ENCODE data around the gene IGIP. TPM values are rescaled to one million over a fixed set of nuclear protein-coding genes. Genes with fewer than 3 reads are reported as not detected.

The IGIP gene
- total and polyA plus RNA-seq, 4 donors = 2.3 to 11.8 (median 3.7) TPM

DNA sequence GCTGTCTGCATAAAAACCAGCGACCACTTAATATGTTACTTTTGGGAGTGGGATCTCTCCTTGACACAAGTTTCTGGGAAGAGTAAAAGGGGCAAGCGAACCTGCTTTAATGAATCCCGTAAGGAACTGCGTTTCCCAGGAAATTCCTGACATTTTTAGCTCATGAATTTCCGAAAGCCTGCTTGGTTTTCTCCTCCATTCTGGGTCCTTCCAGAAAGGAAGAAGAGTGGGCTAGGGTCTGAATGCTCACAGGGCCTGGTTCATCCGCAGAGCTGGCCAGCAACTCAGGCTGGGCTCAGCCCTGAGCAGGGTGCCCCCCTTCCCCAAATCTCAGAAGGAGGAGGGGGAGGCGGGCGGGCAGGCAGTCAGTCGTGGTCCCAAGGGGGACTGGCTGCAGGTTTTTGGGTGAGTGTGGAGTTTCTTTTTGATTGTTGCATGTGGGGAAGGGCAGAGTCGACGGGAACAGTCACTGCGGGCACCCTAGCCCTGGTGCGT is 13.0 kb upstream of the IGIP start:
- H3K9ac ChIP-seq (ENCODE audit: low read depth in 1 of 2, low read length in 2 of 2) = peak overlapping the region in 1 of 2 donors; percentile 54
- peak overlapping the region in 1 of 3 donors; percentile 99 for H3K4me3 ChIP-seq (ENCODE audit: low read depth in 1 of 3, low read length in 3 of 3)
- no peaks in the 10 kb centered on the region for H3K27me3 ChIP-seq (ENCODE audit: control insufficient read depth in 4 of 4, insufficient read depth in 4 of 4, low read length in 3 of 4)
- 40% methylated on average over 13 of the region's 13 CpGs for WGBS
- no peak for TF ChIP-seq EGR1 (IDR thresholded peaks at IDR 0.05; ENCODE audit: low read depth in 2 of 2)
- TF ChIP-seq HNF4G (IDR thresholded peaks at IDR 0.05) = no peak
- no peak for TF ChIP-seq FOXA2 (IDR thresholded peaks at IDR 0.05)
- TF ChIP-seq, protein P1, sequence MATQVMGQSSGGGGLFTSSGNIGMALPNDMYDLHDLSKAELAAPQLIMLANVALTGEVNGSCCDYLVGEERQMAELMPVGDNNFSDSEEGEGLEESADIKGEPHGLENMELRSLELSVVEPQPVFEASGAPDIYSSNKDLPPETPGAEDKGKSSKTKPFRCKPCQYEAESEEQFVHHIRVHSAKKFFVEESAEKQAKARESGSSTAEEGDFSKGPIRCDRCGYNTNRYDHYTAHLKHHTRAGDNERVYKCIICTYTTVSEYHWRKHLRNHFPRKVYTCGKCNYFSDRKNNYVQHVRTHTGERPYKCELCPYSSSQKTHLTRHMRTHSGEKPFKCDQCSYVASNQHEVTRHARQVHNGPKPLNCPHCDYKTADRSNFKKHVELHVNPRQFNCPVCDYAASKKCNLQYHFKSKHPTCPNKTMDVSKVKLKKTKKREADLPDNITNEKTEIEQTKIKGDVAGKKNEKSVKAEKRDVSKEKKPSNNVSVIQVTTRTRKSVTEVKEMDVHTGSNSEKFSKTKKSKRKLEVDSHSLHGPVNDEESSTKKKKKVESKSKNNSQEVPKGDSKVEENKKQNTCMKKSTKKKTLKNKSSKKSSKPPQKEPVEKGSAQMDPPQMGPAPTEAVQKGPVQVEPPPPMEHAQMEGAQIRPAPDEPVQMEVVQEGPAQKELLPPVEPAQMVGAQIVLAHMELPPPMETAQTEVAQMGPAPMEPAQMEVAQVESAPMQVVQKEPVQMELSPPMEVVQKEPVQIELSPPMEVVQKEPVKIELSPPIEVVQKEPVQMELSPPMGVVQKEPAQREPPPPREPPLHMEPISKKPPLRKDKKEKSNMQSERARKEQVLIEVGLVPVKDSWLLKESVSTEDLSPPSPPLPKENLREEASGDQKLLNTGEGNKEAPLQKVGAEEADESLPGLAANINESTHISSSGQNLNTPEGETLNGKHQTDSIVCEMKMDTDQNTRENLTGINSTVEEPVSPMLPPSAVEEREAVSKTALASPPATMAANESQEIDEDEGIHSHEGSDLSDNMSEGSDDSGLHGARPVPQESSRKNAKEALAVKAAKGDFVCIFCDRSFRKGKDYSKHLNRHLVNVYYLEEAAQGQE (IDR thresholded peaks at IDR 0.05) = no peak
- no peak for TF ChIP-seq RAD21 (IDR thresholded peaks at IDR 0.05)
- TF ChIP-seq JUND (IDR thresholded peaks at IDR 0.05) = no peak
- TF ChIP-seq TAF1 (conservative IDR thresholded peaks at IDR 0.05) = no peak
- no peak for TF ChIP-seq RXRA (IDR thresholded peaks at IDR 0.05)
- TF ChIP-seq, protein P2, sequence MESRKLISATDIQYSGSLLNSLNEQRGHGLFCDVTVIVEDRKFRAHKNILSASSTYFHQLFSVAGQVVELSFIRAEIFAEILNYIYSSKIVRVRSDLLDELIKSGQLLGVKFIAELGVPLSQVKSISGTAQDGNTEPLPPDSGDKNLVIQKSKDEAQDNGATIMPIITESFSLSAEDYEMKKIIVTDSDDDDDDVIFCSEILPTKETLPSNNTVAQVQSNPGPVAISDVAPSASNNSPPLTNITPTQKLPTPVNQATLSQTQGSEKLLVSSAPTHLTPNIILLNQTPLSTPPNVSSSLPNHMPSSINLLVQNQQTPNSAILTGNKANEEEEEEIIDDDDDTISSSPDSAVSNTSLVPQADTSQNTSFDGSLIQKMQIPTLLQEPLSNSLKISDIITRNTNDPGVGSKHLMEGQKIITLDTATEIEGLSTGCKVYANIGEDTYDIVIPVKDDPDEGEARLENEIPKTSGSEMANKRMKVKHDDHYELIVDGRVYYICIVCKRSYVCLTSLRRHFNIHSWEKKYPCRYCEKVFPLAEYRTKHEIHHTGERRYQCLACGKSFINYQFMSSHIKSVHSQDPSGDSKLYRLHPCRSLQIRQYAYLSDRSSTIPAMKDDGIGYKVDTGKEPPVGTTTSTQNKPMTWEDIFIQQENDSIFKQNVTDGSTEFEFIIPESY (IDR thresholded peaks at IDR 0.05) = no peak
- TF ChIP-seq NR2F2 (IDR thresholded peaks at IDR 0.05) = no peak
- TF ChIP-seq YY1 (IDR thresholded peaks at IDR 0.05) = no peak
- TF ChIP-seq, protein P3, sequence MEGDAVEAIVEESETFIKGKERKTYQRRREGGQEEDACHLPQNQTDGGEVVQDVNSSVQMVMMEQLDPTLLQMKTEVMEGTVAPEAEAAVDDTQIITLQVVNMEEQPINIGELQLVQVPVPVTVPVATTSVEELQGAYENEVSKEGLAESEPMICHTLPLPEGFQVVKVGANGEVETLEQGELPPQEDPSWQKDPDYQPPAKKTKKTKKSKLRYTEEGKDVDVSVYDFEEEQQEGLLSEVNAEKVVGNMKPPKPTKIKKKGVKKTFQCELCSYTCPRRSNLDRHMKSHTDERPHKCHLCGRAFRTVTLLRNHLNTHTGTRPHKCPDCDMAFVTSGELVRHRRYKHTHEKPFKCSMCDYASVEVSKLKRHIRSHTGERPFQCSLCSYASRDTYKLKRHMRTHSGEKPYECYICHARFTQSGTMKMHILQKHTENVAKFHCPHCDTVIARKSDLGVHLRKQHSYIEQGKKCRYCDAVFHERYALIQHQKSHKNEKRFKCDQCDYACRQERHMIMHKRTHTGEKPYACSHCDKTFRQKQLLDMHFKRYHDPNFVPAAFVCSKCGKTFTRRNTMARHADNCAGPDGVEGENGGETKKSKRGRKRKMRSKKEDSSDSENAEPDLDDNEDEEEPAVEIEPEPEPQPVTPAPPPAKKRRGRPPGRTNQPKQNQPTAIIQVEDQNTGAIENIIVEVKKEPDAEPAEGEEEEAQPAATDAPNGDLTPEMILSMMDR (IDR thresholded peaks at IDR 0.05; ENCODE audit: low read depth, low read length, missing input control) = no peak
- TF ChIP-seq FOXA1 (IDR thresholded peaks at IDR 0.05) = no peak
- TF ChIP-seq, protein P4, sequence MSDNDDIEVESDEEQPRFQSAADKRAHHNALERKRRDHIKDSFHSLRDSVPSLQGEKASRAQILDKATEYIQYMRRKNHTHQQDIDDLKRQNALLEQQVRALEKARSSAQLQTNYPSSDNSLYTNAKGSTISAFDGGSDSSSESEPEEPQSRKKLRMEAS (IDR thresholded peaks at IDR 0.05) = no peak
- no peaks in the 10 kb centered on the region for H3K36me3 ChIP-seq (ENCODE audit: control insufficient read depth in 4 of 4, insufficient read depth in 3 of 4, low read depth in 1 of 4, low read length in 3 of 4)
- H3K27ac ChIP-seq (ENCODE audit: low read depth in 1 of 2, low read length in 2 of 2) = peak overlapping the region; percentile 72 to 89
- H3K4me1 ChIP-seq (ENCODE audit: control insufficient read depth in 4 of 4, insufficient read depth in 4 of 4, low read length in 3 of 4) = peaks cover 10 to 67% (median 44%) of the 10 kb centered on the region in 4 donors
- DNase-seq (ENCODE audit: low spot score) = no peak
- no peaks in the 10 kb centered on the region for H3K9me3 ChIP-seq (ENCODE audit: control insufficient read depth in 4 of 4, low read length in 3 of 4)

DNA sequence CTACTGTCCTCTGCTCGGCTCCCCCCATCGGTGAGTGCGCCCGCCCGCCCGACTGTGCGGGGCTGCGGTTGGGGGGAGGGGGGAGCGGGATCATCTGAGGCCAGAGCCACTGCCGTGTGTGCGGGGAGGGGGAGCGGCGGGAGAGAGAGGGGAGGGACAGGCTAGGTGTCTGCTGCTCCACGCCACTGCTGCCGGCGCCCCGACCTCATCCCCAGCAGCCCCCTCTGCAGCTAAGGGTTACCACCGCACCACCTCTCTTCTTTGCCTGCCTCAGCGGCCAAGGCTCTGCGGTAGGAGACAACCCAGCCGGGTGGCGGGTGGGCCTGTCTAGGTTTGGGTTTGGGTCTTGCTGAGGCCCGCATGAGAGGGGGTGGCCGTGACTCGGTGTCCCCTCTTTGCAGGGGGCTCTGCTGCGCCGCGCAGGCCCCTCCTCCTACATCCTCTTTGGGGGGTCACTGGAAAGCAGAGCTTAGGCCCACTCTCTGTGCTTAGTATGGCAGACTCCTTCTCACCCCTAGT is 12.5 kb upstream of the IGIP start:
- H3K4me1 ChIP-seq (ENCODE audit: control insufficient read depth in 4 of 4, insufficient read depth in 4 of 4, low read length in 3 of 4) = peaks cover 10 to 71% (median 44%) of the 10 kb centered on the region in 4 donors
- no peaks in the 10 kb centered on the region for H3K27me3 ChIP-seq (ENCODE audit: control insufficient read depth in 4 of 4, insufficient read depth in 4 of 4, low read length in 3 of 4)

More for the DNA sequence above, 12.5 kb upstream of the IGIP start:
- Histone ChIP-seq H3K36me3 (ENCODE audit: control insufficient read depth in 4 of 4, insufficient read depth in 3 of 4, low read depth in 1 of 4, low read length in 3 of 4) (no peaks in the 10 kb centered on the region), H3K9ac (ENCODE audit: low read depth in 1 of 2, low read length in 2 of 2) (peak overlapping the region in 1 of 2 donors; percentile 84), H3K27ac (ENCODE audit: low read depth in 1 of 2, low read length in 2 of 2) (peak overlapping the region; percentile 72 to 89), H3K9me3 (ENCODE audit: control insufficient read depth in 4 of 4, low read length in 3 of 4) (no peaks in the 10 kb centered on the region), H3K4me3 (ENCODE audit: low read depth in 1 of 3, low read length in 3 of 3) (peak overlapping the region; percentile 47 to 99 (median 77))
- WGBS = 1% methylated on average over 28 of the region's 28 CpGs
- no peak for TF ChIP-seq FOXA1 (IDR thresholded peaks at IDR 0.05)
- TF ChIP-seq, protein P1 (IDR thresholded peaks at IDR 0.05) = no peak
- DNase-seq (ENCODE audit: low spot score) = no peak

Data from liver (tissue), 9 donors.